Fibroblast of lung (primary cell): ENCODE data around the gene ITPA. TPM values are rescaled to one million over a fixed set of nuclear protein-coding genes. Genes with fewer than 3 reads are reported as not detected.

Source experiments
- DNase-seq, 2 donors: peaks; one replicate each; pipeline versions ENCODE4 v3.0.0 to v3.0.0-alpha.2; 2010; ENCODE audit warnings: low read depth in 2 of 2
- H2AFZ ChIP-seq: 2 replicates; pipeline ENCODE4 v1.5.1; 2012; ENCODE audit warnings: low read length, control low read depth, inconsistent platforms
- H3K27ac ChIP-seq: 2 replicates; pipeline ENCODE4 v1.5.1; 2011; ENCODE audit warnings: low read length, control low read depth; ENCODE audit not compliant: insufficient read depth
- H3K27me3 ChIP-seq: 2 replicates; pipeline ENCODE4 v1.5.1; 2011; ENCODE audit warnings: mild to moderate bottlenecking, low read length; ENCODE audit not compliant: control insufficient read depth, insufficient read depth
- H3K36me3 ChIP-seq: 2 replicates; pipeline ENCODE4 v1.5.1; 2011; ENCODE audit warnings: low read length; ENCODE audit not compliant: control insufficient read depth, insufficient read depth
- H3K4me1 ChIP-seq: 2 replicates; pipeline ENCODE4 v1.5.1; 2011; ENCODE audit warnings: low read length; ENCODE audit not compliant: control insufficient read depth, insufficient read depth; ENCODE audit errors: extremely low read depth
- H3K4me2 ChIP-seq: 2 replicates; pipeline ENCODE4 v1.5.1; 2011; ENCODE audit warnings: low read length, control low read depth; ENCODE audit not compliant: insufficient read depth; ENCODE audit errors: extremely low read depth
- H3K4me3 ChIP-seq, 4 experiments: fragments of 200-600 bp in 1 of 4; sonication (generic) in 1 of 4; replicated peaks in 1 of 4; 2 replicates each; pipeline ENCODE4 v1.5.1; 2011 to 2016; ENCODE audit warnings: low read length in 4 of 4, low read depth in 3 of 4, mild to moderate bottlenecking in 3 of 4, control low read depth in 2 of 4, inconsistent platforms in 1 of 4, mixed read lengths in 1 of 4; ENCODE audit not compliant: insufficient read depth in 1 of 4; ENCODE audit errors: control extremely low read depth in 1 of 4
- H3K79me2 ChIP-seq: 2 replicates; pipeline ENCODE4 v1.5.1; 2012; ENCODE audit warnings: mild to moderate bottlenecking, low read length, inconsistent platforms; ENCODE audit not compliant: control insufficient read depth, insufficient read depth
- H3K9ac ChIP-seq: 2 replicates; pipeline ENCODE4 v1.5.1; 2011; ENCODE audit warnings: mild to moderate bottlenecking, low read length, control low read depth; ENCODE audit not compliant: insufficient read depth
- H3K9me3 ChIP-seq: 2 replicates; pipeline ENCODE4 v1.5.1; 2012; ENCODE audit warnings: low read depth, low read length; ENCODE audit not compliant: control insufficient read depth, insufficient read depth
- H4K20me1 ChIP-seq: 2 replicates; pipeline ENCODE4 v1.5.1; 2011; ENCODE audit warnings: low read length; ENCODE audit not compliant: control insufficient read depth, insufficient read depth; ENCODE audit errors: extremely low read depth
- EZH2 ChIP-seq: IDR thresholded peaks from 2 replicates; pipeline ENCODE4 v1.5.1; 2012; ENCODE audit warnings: low read length, control low read depth, mild to moderate bottlenecking; ENCODE audit errors: missing control alignments
- polyA plus RNA-seq, 2 donors: library from polyadenylated mRNA; depleted of rRNA in 1 of 2; stranded (reverse) in 1 of 2; unstranded in 1 of 2; fragments of >200 nt; gene quantifications; 2 replicates each; pipeline ENCODE4 v1.2.1, GENCODE V29; 2011 to 2012; ENCODE audit warnings: missing spikeins in 1 of 2
- total RNA-seq: library from RNA; depleted of rRNA; stranded (reverse); fragments of >200 nt; gene quantifications from 2 replicates; pipeline ENCODE4 v1.2.1, GENCODE V29; 2014
- TF ChIP-seq, protein P1 (sequence below), 2 donors: IDR thresholded peaks in 1 of 2; conservative IDR thresholded peaks in 1 of 2; 1 replicate in 1 of 2; 2 replicates in 1 of 2; pipeline ENCODE4 v1.5.1; 2011 to 2012; ENCODE audit warnings: low read length in 2 of 2, control low read depth in 1 of 2, inconsistent platforms in 1 of 2, low read depth in 1 of 2, mild to moderate bottlenecking in 1 of 2

The ITPA gene
- total and polyA plus RNA-seq, 2 donors (not counting 1 experiment from before 2014, with no cell fraction given): 21.3 to 32.2 TPM

- no peak overlapping the region for H3K27ac ChIP-seq
- DNase-seq: no peak
- H3K4me2 ChIP-seq: no peak overlapping the region
- H2AFZ ChIP-seq: no peak overlapping the region
- no peaks in the 10 kb centered on the region for H3K36me3 ChIP-seq
- no peaks in the 10 kb centered on the region for H3K79me2 ChIP-seq
- no peaks in the 10 kb centered on the region for H3K9me3 ChIP-seq
- no peaks in the 10 kb centered on the region for H3K4me1 ChIP-seq
- H3K4me3 ChIP-seq: no peak overlapping the region
- peaks cover 5% of the 10 kb centered on the region for H3K27me3 ChIP-seq
- H4K20me1 ChIP-seq: no peaks in the 10 kb centered on the region
- no peak overlapping the region for H3K9ac ChIP-seq
- no peak for TF ChIP-seq EZH2
- TF ChIP-seq, protein P1, sequence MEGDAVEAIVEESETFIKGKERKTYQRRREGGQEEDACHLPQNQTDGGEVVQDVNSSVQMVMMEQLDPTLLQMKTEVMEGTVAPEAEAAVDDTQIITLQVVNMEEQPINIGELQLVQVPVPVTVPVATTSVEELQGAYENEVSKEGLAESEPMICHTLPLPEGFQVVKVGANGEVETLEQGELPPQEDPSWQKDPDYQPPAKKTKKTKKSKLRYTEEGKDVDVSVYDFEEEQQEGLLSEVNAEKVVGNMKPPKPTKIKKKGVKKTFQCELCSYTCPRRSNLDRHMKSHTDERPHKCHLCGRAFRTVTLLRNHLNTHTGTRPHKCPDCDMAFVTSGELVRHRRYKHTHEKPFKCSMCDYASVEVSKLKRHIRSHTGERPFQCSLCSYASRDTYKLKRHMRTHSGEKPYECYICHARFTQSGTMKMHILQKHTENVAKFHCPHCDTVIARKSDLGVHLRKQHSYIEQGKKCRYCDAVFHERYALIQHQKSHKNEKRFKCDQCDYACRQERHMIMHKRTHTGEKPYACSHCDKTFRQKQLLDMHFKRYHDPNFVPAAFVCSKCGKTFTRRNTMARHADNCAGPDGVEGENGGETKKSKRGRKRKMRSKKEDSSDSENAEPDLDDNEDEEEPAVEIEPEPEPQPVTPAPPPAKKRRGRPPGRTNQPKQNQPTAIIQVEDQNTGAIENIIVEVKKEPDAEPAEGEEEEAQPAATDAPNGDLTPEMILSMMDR (conservative IDR thresholded peaks at IDR 0.05 in 1 of 2, IDR thresholded peaks at IDR 0.05 in 1 of 2; ENCODE audit: low read depth in 1 of 2, low read length in 2 of 2): no peak
Measured at GRCh38 chr20:3246682-3247081, 37.4 kb downstream of the ITPA start.

- DNase-seq: no peak
- Histone ChIP-seq H3K27me3 (peaks cover 5% of the 10 kb centered on the region), H3K36me3 (peaks cover 4% of the 10 kb centered on the region), H4K20me1 (no peaks in the 10 kb centered on the region), H3K9ac (no peak overlapping the region), H3K27ac (no peak overlapping the region), H3K4me3 (no peak overlapping the region), H3K79me2 (no peaks in the 10 kb centered on the region), H3K9me3 (no peaks in the 10 kb centered on the region), H2AFZ (no peak overlapping the region), H3K4me2 (no peak overlapping the region), H3K4me1 (no peaks in the 10 kb centered on the region)
- TF ChIP-seq, protein P1 (conservative IDR thresholded peaks at IDR 0.05 in 1 of 2, IDR thresholded peaks at IDR 0.05 in 1 of 2; ENCODE audit: low read depth in 1 of 2, low read length in 2 of 2): no peak
- TF ChIP-seq EZH2: no peak
Measured at GRCh38 chr20:3247638-3248037, 38.3 kb downstream of the ITPA start.

DNA sequence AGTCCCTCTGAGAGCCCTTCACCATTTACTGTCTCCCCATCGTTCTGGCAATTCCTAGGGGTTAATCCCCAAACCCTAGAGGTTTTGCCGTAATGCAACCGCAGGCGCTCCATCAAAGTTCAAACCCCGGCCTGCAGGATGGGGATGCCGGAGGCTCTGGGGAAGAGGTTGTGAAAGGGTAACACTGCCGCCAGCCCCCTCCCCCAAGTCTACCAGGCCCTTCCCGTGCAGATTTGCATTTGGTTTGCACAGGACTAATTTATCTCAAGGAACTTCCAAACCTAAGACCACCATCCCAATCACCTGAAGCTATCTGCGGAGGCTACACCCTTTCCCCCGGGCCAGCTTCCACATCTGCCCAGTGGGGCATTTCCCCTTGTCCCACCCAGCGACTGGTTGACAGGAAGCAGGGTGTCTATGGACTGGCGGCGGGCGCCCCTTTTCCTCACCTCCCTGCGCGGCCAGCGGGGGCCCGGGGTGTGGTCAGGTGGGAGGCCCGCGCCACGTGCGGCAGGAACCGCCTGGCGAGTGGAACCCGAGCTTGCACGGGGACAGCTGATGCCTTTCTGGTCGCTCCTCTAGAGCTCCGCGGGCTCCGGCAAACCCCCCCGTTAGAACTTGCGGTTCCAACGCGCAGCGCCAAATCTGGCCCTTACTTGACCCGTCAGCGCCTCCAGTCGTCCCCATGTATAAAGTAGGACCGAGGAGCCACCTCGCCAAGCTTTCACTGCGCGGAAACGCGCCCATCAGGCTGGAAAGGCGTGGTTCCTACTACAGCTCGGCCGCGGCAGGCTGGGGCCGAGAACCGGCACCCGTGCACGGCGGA lies 39.1 kb downstream of the ITPA start:
- Histone ChIP-seq H3K27me3 (peaks cover 5% of the 10 kb centered on the region), H3K9me3 (no peaks in the 10 kb centered on the region), H2AFZ (no peak overlapping the region), H3K4me3 (peak overlapping the region in 1 of 4 experiments; percentile 4), H4K20me1 (no peaks in the 10 kb centered on the region), H3K79me2 (no peaks in the 10 kb centered on the region), H3K4me2 (peak overlapping the region; percentile 32), H3K9ac (peak overlapping the region; percentile 20), H3K36me3 (peaks cover 4% of the 10 kb centered on the region), H3K27ac (no peak overlapping the region), H3K4me1 (no peaks in the 10 kb centered on the region)
- TF ChIP-seq EZH2: no peak
- TF ChIP-seq, protein P1 (conservative IDR thresholded peaks at IDR 0.05 in 1 of 2, IDR thresholded peaks at IDR 0.05 in 1 of 2; ENCODE audit: low read depth in 1 of 2, low read length in 2 of 2): no peak
- DNase-seq: peak; percentile 33 to 34
